Activated naive CD8-positive, alpha-beta T cell treated with anti-CD3 and anti-CD28 coated beads for 36 hours (primary cell): ENCODE results near the gene EPC1. TPM values are rescaled to one million over a fixed set of nuclear protein-coding genes. Genes with fewer than 3 reads are reported as not detected.
A peak's percentile ranks its signal among the peaks of the same experiment; 100 is the strongest.
"Not testable (repeated sequence)": the region's sequence is repeated elsewhere in the genome, so short reads cannot be mapped to it uniquely, and the experiment has no call there.

Source experiments
- DNase-seq: peaks from one replicate; pipeline ENCODE4 v3.0.0; 2021
- H3K27ac Mint-ChIP-seq: one replicate; pipeline ENCODE4 v1.8.0; 2022; ENCODE audit warnings: mild to moderate bottlenecking, moderate library complexity, mixed read lengths
- H3K27me3 Mint-ChIP-seq: one replicate; pipeline ENCODE4 v1.8.0; 2022; ENCODE audit warnings: mild to moderate bottlenecking, mixed read lengths
- H3K36me3 Mint-ChIP-seq: one replicate; pipeline ENCODE4 v1.8.0; 2021; ENCODE audit warnings: mild to moderate bottlenecking, mixed read lengths
- H3K4me1 Mint-ChIP-seq: one replicate; pipeline ENCODE4 v1.8.0; 2021; ENCODE audit warnings: mixed read lengths
- H3K4me3 Mint-ChIP-seq: one replicate; pipeline ENCODE4 v1.8.0; 2022; ENCODE audit warnings: mild to moderate bottlenecking, moderate library complexity, mixed read lengths
- H3K9me3 Mint-ChIP-seq: one replicate; pipeline ENCODE4 v1.8.0; 2022; ENCODE audit warnings: mixed read lengths
- total RNA-seq, 2 experiments: library from RNA; stranded (reverse); gene quantifications; one replicate each; pipeline ENCODE4 v1.2.3, GENCODE V29; 2021

The EPC1 gene, protein sequence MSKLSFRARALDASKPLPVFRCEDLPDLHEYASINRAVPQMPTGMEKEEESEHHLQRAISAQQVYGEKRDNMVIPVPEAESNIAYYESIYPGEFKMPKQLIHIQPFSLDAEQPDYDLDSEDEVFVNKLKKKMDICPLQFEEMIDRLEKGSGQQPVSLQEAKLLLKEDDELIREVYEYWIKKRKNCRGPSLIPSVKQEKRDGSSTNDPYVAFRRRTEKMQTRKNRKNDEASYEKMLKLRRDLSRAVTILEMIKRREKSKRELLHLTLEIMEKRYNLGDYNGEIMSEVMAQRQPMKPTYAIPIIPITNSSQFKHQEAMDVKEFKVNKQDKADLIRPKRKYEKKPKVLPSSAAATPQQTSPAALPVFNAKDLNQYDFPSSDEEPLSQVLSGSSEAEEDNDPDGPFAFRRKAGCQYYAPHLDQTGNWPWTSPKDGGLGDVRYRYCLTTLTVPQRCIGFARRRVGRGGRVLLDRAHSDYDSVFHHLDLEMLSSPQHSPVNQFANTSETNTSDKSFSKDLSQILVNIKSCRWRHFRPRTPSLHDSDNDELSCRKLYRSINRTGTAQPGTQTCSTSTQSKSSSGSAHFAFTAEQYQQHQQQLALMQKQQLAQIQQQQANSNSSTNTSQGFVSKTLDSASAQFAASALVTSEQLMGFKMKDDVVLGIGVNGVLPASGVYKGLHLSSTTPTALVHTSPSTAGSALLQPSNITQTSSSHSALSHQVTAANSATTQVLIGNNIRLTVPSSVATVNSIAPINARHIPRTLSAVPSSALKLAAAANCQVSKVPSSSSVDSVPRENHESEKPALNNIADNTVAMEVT
- total RNA-seq: 10 to 100 TPM; 32.1 to 33.1 TPM

- peak; percentile 88 for DNase-seq
- H3K4me3 Mint-ChIP-seq: peak within 1 kb of the TSS; percentile 92
- H3K9me3 Mint-ChIP-seq: no peaks in the 10 kb centered on the region
- peaks cover 51% of the 10 kb centered on the region for H3K4me1 Mint-ChIP-seq
- H3K36me3 Mint-ChIP-seq: peaks cover 28% of the 10 kb centered on the region
- no peaks in the 10 kb centered on the region for H3K27me3 Mint-ChIP-seq
- H3K27ac Mint-ChIP-seq: peak within 1 kb of the TSS; percentile 99
Observed at GRCh38 chr10:32346551-32347362, at the start of gene EPC1. EPC1 (minus strand) TSS chr10:32347158; CDS start chr10:32346915, 243 bp downstream.

DNA sequence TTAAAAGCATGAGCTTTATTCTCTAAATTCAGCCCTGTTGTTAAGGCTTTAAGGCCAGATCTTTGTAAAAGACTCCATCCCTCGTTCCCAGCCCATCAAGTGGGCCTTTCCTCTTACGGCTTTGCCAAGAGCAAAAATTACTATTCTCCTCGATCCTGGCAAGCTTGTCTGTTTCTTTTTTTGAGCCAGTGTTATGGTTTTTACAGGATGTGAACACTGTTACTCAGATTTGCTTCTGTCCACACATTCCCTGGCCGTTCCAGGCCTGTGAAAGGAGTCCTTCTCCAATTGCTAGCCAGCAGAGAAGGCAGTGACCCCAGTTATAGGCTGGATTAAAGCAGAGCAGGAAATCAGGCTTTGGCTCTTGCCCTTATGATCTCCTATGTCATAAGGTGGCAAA lies 47.0 kb upstream of the EPC1 start:
- no peak overlapping the region for H3K27ac Mint-ChIP-seq
- no peak for DNase-seq
- no peaks in the 10 kb centered on the region for H3K36me3 Mint-ChIP-seq
- no peaks in the 10 kb centered on the region for H3K4me1 Mint-ChIP-seq
- H3K27me3 Mint-ChIP-seq: no peaks in the 10 kb centered on the region
- H3K4me3 Mint-ChIP-seq: no peak overlapping the region
- peaks cover 6% of the 10 kb centered on the region for H3K9me3 Mint-ChIP-seq

DNA sequence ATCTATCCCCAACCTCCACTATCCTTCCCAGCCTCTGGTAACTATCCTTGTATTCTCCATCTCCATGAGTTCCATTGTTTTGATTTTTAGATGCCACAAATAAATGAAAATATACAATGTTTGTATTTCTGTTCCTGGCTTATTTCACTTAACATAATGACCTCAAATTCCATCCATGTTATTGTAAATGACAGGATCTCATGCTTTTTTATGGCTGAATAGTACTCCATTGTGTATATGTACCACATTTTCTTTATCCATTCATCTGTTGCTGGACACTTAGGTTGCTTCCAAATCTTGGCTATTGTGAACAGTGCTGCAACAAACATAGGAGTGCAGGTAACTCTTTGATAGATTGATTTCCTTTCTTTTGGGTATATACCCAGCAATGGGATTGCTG lies 45.3 kb upstream of the EPC1 start:
- not testable (repeated sequence) for H3K9me3 Mint-ChIP-seq, DNase-seq, H3K27me3 Mint-ChIP-seq, H3K27ac Mint-ChIP-seq, H3K36me3 Mint-ChIP-seq, H3K4me1 Mint-ChIP-seq, H3K4me3 Mint-ChIP-seq

DNA sequence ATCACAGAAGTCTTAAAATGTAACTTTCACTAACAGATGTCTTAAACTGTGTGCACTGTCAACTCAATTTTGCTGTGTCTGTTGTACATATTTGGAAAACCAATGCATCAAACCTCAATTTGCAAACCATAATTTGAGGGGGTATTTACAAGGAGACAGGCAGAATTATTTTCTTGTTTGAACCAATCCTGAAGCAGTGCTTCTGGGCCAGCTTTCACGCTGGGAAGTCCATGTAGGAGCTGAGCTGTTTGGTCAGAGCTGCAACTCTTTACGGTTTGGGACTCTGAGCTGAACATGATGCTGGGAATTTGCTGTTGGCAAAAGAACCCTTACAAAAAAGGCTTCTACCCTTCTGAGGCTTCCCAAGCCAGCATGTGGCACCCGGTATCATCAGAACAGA lies 43.2 kb upstream of the EPC1 start:
- H3K4me1 Mint-ChIP-seq: peaks cover 3% of the 10 kb centered on the region
- no peak overlapping the region for H3K4me3 Mint-ChIP-seq
- no peaks in the 10 kb centered on the region for H3K27me3 Mint-ChIP-seq
- H3K36me3 Mint-ChIP-seq: no peaks in the 10 kb centered on the region
- DNase-seq: no peak
- peaks cover 7% of the 10 kb centered on the region for H3K9me3 Mint-ChIP-seq
- no peak overlapping the region for H3K27ac Mint-ChIP-seq

GRCh38 chr10:32388258-32389027 lies 41.5 kb upstream of the EPC1 start:
- no peak overlapping the region for H3K27ac Mint-ChIP-seq
- peaks cover 5% of the 10 kb centered on the region for H3K4me1 Mint-ChIP-seq
- H3K36me3 Mint-ChIP-seq: no peaks in the 10 kb centered on the region
- no peak for DNase-seq
- no peak overlapping the region for H3K4me3 Mint-ChIP-seq
- H3K27me3 Mint-ChIP-seq: no peaks in the 10 kb centered on the region
- H3K9me3 Mint-ChIP-seq: peaks cover 7% of the 10 kb centered on the region

DNA sequence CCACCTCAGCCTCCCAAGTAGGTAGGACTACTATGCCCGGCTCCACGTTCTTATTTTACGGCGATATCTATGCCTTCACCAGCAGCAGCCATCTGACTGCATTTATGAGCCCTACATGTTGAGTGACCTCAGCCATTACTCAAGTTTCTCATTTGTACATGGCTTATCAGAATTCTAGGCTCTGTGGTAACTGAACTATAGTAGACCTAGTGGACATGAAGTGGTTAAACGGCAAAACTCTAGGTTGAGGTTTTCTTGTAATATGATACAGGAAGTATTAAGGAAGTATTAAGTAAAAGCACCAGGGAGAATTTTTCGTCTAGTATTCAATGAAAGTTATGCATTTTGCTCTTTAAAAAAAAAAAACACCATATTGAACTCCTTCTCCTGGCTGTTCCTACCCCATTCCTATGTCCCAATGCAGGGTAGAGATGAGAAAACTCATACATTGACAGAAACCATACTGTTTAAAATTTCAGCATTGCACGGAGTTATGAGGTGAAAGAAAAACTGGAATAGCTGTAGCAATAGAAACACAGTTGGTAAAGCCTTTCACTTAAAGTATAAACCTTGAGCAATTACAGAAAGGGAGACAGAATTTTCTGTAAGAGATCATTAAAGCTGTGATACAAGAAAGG lies 39.8 kb upstream of the EPC1 start:
- H3K4me3 Mint-ChIP-seq: no peak overlapping the region
- H3K4me1 Mint-ChIP-seq: peaks cover 8% of the 10 kb centered on the region
- H3K36me3 Mint-ChIP-seq: no peaks in the 10 kb centered on the region
- H3K27ac Mint-ChIP-seq: no peak overlapping the region
- no peaks in the 10 kb centered on the region for H3K27me3 Mint-ChIP-seq
- no peak for DNase-seq
- H3K9me3 Mint-ChIP-seq: peaks cover 3% of the 10 kb centered on the region

DNA sequence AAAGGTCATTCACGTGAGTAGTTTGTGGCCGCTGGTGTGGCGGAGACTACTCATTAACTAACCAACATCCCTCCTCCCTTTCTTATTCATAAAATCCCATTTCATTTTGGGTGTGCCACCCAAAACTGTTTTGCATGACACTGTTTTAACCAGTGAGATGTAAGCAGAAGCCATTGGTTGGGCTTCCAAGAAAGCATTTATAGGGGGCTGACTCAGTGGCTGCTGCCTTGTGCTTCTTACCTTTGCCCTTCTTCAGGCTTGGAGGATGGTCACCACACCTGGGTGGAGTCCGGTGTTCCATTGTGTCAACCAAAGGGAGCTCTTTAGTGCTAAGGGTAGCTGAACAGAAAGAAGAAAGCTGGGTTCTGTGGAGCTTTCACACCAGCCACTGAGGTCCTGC lies 37.2 kb upstream of the EPC1 start:
- H3K27ac Mint-ChIP-seq: no peak overlapping the region
- no peak overlapping the region for H3K4me3 Mint-ChIP-seq
- peaks cover 3% of the 10 kb centered on the region for H3K9me3 Mint-ChIP-seq
- peaks cover 8% of the 10 kb centered on the region for H3K4me1 Mint-ChIP-seq
- no peaks in the 10 kb centered on the region for H3K36me3 Mint-ChIP-seq
- no peaks in the 10 kb centered on the region for H3K27me3 Mint-ChIP-seq
- no peak for DNase-seq

DNA sequence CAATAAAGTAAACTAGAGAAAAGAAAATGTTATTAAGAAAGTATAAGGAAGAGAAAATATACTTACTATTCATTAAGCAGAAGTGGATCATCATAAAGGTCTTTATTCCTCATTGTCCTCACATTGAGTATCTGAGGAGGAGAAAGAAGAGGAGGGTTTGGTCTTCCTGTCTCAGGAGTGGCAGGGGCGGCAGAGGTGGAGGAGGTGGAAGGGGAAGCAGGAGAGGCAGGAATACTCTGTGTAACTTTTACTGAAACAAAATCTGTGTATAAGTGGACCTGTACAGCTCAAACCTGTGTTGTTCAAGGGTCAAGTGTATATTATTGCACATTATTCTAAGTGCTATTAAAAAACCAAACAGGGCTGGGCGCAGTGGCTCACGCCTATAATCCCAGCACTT lies 34.2 kb upstream of the EPC1 start:
- no peak overlapping the region for H3K4me3 Mint-ChIP-seq
- DNase-seq: no peak
- no peaks in the 10 kb centered on the region for H3K36me3 Mint-ChIP-seq
- no peak overlapping the region for H3K27ac Mint-ChIP-seq
- H3K27me3 Mint-ChIP-seq: no peaks in the 10 kb centered on the region
- peaks cover 8% of the 10 kb centered on the region for H3K4me1 Mint-ChIP-seq
- no peaks in the 10 kb centered on the region for H3K9me3 Mint-ChIP-seq

DNA sequence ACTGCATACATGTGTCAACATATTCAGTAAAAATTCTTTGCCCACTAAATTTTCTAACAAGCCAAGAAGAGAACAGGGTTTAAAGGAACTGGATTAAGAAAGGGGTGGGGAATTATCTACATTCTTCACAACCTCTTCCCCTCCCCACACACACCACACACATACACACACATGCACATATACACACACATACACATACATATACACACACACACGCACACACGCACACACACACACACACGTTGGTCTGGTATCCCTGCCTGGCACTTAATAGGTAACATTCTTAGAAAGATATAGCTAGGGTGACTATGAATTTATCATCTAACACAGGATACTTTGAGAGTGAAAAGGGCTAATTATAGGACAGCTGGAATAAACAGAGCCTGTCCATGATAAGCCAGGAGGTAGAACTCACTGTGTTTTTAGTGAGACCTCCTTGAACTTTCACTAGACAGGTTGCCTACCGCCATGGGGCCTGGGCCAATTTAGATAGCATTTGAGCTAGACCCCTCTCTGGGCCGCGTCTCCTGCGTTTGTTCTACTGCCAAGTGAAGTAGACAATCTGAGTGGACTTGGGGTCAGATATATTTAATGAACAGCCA lies 33.1 kb upstream of the EPC1 start:
- Mint-ChIP-seq H3K27me3 (no peaks in the 10 kb centered on the region), H3K4me1 (peaks cover 14% of the 10 kb centered on the region), H3K4me3 (no peak overlapping the region), H3K9me3 (no peaks in the 10 kb centered on the region), H3K36me3 (no peaks in the 10 kb centered on the region), H3K27ac (no peak overlapping the region)
- DNase-seq: no peak

GRCh38 chr10:32379318-32379949 lies 32.5 kb upstream of the EPC1 start:
- H3K4me3 Mint-ChIP-seq: no peak overlapping the region
- H3K27me3 Mint-ChIP-seq: no peaks in the 10 kb centered on the region
- H3K36me3 Mint-ChIP-seq: no peaks in the 10 kb centered on the region
- DNase-seq: no peak
- H3K4me1 Mint-ChIP-seq: peaks cover 19% of the 10 kb centered on the region
- H3K9me3 Mint-ChIP-seq: no peaks in the 10 kb centered on the region
- H3K27ac Mint-ChIP-seq: no peak overlapping the region

DNA sequence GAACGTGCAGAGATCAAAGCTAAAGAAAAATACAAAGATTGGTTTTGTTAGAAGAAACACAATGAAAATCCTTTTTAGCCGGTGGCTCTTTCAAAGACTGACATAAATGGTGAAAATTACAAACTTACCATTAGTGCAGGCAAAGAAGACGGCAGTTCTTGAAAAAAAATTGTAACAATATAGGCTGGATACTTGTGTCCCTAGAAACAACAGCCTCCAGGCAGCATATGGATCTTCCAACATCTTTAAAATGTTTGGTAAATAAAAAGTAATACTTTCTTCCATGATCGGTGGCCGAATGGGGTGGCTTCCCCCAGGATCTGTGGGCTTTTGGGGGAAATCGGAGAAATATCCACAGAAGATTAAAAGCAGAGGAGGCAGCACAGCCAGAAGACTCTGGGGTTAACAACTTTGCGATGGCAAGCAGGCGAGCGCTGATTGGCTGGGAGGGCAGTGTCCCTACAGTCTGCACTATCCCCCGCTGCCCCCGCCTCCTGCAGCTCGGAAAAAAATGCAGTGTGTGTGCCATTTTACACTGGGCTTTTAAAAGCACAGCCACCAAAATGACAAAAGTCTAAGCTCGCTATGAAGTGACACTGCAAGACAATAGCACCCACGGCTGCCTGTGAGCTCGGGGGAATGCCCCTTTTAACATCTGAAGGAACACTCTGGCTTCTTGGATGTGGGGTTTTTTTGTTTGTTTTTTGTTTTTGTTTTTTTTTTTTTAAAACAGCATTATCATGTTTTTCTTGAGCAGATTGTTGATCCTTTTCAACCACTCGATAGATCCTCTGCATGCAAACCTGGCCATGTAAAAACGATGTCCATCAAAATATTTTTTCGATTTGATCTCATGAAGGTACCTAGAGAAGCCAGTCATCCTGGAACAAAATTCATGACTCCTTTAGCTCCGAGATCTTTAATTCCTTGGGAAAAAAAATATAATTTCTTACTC lies 31.7 kb upstream of the EPC1 start:
- peaks cover 2% of the 10 kb centered on the region for H3K36me3 Mint-ChIP-seq
- H3K9me3 Mint-ChIP-seq: no peaks in the 10 kb centered on the region
- peaks cover 23% of the 10 kb centered on the region for H3K4me1 Mint-ChIP-seq

DNA sequence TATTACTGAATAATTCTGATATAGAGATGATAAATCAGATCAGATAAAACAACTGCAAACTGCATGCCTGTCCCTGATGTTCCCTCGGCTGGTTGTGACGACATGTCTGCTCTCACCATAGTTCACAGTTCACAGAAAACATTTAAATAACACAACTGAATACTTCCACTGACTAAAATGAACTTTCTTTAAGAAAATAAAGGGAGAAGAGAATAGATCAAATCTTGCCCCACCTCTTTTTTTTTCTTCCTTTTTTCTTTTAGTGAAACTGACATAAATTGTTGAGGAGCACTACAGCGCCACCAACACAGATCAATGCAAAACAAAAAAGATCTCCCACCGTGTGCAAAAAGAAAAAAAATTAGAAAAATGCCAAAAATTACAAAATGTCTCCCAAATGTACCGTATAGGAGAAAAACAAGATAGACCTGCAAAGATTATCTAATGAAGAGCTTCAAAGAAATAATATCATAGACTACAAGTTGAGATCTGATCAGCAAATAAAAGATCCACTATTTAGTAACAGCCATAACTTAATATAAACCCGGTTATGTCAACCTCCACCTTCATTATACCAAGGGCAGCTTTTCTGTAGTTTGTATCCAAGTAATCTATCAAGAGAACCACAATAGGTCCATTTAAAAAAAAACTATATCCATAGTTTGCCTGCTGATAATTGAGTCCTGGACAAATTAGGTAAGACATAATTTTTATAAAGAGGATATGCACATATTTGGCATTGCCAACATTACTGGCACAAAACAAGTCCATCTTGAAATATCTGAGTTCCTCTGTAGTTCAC lies 30.7 kb upstream of the EPC1 start:
- Mint-ChIP-seq H3K4me1 (peaks cover 28% of the 10 kb centered on the region), H3K36me3 (peaks cover 9% of the 10 kb centered on the region), H3K9me3 (no peaks in the 10 kb centered on the region), H3K4me3 (no peak overlapping the region), H3K27me3 (no peaks in the 10 kb centered on the region), H3K27ac (no peak overlapping the region)
- DNase-seq: no peak

More for the DNA sequence above, 31.7 kb upstream of the EPC1 start:
- no peak overlapping the region for H3K4me3 Mint-ChIP-seq
- DNase-seq: peak; percentile 89
- H3K27me3 Mint-ChIP-seq: no peaks in the 10 kb centered on the region
- no peak overlapping the region for H3K27ac Mint-ChIP-seq
